ENCODE data around the gene TANGO2.

TANGO2 gene

GRCh38 chr22:19979712-19980493, 41.0 kb upstream of the TANGO2 start:
- in situ Hi-C loops (cut with MboI; ENCODE audit: low sequenced_read_pairs, unreplicated experiment) = loop anchor here (10.0 kb wide), 1 partner anchor 145 kb away; no protein-coding TSS in a partner anchor
- no peak for DNase-seq (ENCODE audit: low spot score)
- TF ChIP-seq, protein P1, sequence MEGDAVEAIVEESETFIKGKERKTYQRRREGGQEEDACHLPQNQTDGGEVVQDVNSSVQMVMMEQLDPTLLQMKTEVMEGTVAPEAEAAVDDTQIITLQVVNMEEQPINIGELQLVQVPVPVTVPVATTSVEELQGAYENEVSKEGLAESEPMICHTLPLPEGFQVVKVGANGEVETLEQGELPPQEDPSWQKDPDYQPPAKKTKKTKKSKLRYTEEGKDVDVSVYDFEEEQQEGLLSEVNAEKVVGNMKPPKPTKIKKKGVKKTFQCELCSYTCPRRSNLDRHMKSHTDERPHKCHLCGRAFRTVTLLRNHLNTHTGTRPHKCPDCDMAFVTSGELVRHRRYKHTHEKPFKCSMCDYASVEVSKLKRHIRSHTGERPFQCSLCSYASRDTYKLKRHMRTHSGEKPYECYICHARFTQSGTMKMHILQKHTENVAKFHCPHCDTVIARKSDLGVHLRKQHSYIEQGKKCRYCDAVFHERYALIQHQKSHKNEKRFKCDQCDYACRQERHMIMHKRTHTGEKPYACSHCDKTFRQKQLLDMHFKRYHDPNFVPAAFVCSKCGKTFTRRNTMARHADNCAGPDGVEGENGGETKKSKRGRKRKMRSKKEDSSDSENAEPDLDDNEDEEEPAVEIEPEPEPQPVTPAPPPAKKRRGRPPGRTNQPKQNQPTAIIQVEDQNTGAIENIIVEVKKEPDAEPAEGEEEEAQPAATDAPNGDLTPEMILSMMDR (IDR thresholded peaks at IDR 0.05; ENCODE audit: borderline replicate concordance, control extremely low read depth, extremely low read depth, insufficient read depth, missing control alignments) = no peak

DNA sequence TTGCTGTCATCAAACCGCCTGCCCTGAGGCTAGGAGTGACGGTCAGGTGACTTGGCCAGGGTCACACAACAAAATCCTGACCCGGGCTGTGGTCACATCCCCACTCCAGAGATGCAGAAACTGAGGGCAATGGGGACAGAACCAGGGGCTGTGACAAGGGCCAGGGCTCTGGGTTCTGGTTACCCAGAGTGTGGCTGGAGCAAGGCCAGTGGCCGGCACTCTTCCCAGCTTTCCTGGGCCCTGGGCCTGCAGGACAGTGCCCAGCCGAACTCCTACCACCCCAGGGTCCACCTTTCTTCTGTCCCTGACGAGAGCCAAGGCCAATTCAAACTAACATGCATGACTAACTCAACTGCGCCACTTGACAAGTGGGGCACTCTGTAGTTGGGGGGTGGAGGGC, 40.1 kb upstream of the TANGO2 start:
- DNase-seq (ENCODE audit: low spot score) = no peak
- in situ Hi-C loops (cut with MboI; ENCODE audit: low sequenced_read_pairs, unreplicated experiment) = no loop called here
- TF ChIP-seq, protein P1 (IDR thresholded peaks at IDR 0.05; ENCODE audit: borderline replicate concordance, control extremely low read depth, extremely low read depth, insufficient read depth, missing control alignments) = no peak

DNA sequence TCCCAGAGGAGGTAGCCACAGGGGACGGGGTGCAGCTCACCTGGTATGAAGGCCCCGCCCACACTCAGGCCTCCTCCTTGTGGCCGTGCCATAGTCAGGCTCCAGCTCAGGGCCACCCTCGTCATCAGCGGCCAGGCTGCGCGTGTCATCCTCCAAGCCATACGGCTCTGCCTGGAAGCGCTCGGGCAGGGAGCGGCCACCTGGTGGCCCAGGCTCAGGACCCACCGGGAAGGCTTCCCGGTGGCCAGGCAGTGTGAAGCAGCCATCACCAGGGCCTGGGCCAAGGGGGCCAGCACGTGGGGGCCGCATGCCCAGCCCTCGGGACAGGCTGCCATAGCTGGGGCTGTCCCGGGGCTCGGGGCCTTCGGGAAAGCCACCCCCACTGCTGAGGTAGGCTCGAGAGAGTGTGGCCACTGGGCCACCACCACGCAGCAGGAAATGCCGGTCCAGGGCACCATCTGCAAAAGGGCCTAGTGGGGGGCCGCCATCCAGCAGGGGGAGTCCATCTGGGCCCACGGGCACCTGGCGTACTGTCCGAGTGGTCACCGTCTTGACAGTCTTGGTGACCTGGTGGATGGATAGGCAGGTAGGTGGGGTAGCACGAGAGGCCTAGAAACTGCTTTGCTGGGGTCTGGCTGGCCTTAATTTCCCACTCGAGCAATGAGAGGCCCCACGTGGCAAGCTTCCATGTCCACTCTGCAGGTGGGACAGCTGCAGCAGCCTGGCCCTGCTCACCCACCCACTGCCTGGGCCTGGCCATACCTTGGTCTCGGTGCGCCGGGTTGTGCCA, 39.5 kb upstream of the TANGO2 start:
- in situ Hi-C loops (cut with MboI; ENCODE audit: low sequenced_read_pairs, unreplicated experiment) = no loop called here
- TF ChIP-seq, protein P1 (IDR thresholded peaks at IDR 0.05; ENCODE audit: borderline replicate concordance, control extremely low read depth, extremely low read depth, insufficient read depth, missing control alignments) = no peak
- DNase-seq (ENCODE audit: low spot score) = no peak

DNA sequence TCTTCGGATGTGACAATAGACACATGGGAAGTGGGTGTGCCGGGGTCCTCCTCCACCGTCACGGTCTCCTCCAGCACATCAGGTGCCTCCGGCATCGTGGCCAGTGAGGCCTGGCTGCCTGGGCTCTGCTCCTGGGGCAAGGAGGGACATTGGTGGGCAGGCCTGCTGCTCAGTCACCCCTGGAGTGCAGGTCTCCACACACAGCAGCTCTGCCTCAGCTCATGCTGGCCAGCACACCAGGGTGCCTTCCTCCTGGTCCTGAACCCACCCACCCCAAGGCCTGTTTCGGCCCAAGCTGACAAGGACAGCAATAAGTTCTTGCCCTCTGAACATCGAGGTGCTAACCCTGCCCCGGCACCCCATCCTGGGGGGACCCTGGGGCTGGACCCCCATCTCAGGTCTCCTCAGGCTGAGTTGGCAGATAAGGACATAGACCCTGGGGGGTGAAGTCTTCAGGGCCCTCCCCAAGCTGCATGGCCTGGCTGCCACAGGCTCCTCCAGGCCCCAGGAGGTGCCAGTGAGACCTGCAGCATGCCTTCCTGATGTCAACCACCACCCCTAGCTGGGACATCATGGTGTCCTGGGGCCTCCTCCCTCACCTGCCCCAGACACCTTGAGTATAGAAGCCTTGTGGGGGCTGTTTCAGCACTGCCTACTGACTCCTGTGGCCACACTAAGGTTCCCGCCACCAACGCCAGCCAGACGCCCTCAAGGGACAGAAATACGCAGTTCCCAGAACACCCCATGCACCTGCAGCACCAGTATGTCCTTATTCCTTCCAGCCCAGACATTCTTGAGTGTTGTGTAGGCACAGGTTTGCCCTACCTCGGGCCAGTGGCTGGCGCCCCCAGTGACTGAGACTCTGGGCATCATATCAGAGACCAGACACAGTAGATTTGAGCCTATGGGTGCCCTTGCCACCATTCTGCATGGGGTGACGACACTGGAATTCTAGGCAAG, 38.7 kb upstream of the TANGO2 start:
- TF ChIP-seq, protein P1 (IDR thresholded peaks at IDR 0.05; ENCODE audit: borderline replicate concordance, control extremely low read depth, extremely low read depth, insufficient read depth, missing control alignments) = no peak
- no peak for DNase-seq (ENCODE audit: low spot score)
- in situ Hi-C loops (cut with MboI; ENCODE audit: low sequenced_read_pairs, unreplicated experiment) = no loop called here

- TF ChIP-seq, protein P1 (IDR thresholded peaks at IDR 0.05; ENCODE audit: borderline replicate concordance, control extremely low read depth, extremely low read depth, insufficient read depth, missing control alignments) = no peak
- DNase-seq (ENCODE audit: low spot score) = no peak
- in situ Hi-C loops (cut with MboI; ENCODE audit: low sequenced_read_pairs, unreplicated experiment) = no loop called here
Measured at GRCh38 chr22:19982991-19983578, 37.8 kb upstream of the TANGO2 start.
